GM10248 (cell line): Measurements from ENCODE around the gene OR2T27.

Source experiments
- CTCF ChIA-PET: fragments of 300-600 bp; sonication (Branson Sonifier 250); formaldehyde crosslinking; extraction: SDS; loops from one replicate; lab custom pipeline; 2021; ENCODE audit warnings: antibody characterized with exemption; lab: Yijun Ruan, JAX
- POLR2A ChIA-PET: fragments of 350-650 bp; sonication (Branson Sonifier 250); formaldehyde crosslinking; extraction: SDS; loops from one replicate; lab custom pipeline; 2020; ENCODE audit warnings: antibody characterized with exemption; lab: Yijun Ruan, JAX
- DNase-seq: peaks from one replicate; pipeline ENCODE4 v3.0.0; 2012; ENCODE audit errors: extremely low spot score
- TF ChIP-seq, protein P1 (sequence below): IDR thresholded peaks from 2 replicates; pipeline ENCODE4 v1.5.1; 2012; ENCODE audit warnings: mild to moderate bottlenecking, low read depth; ENCODE audit errors: extremely low read depth, missing control alignments, control extremely low read depth

OR2T27 gene

GRCh38 chr1:248631354-248632008 lies 23.8 kb downstream of the OR2T27 start:
- POLR2A ChIA-PET = no interaction called here
- CTCF ChIA-PET = interaction anchor here (1.4 kb wide), 1 partner anchor 15 kb away, joined by 3 read pairs; no protein-coding TSS in a partner anchor
- TF ChIP-seq, protein P1, sequence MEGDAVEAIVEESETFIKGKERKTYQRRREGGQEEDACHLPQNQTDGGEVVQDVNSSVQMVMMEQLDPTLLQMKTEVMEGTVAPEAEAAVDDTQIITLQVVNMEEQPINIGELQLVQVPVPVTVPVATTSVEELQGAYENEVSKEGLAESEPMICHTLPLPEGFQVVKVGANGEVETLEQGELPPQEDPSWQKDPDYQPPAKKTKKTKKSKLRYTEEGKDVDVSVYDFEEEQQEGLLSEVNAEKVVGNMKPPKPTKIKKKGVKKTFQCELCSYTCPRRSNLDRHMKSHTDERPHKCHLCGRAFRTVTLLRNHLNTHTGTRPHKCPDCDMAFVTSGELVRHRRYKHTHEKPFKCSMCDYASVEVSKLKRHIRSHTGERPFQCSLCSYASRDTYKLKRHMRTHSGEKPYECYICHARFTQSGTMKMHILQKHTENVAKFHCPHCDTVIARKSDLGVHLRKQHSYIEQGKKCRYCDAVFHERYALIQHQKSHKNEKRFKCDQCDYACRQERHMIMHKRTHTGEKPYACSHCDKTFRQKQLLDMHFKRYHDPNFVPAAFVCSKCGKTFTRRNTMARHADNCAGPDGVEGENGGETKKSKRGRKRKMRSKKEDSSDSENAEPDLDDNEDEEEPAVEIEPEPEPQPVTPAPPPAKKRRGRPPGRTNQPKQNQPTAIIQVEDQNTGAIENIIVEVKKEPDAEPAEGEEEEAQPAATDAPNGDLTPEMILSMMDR = no peak
- no peak for DNase-seq

GRCh38 chr1:248630551-248630950 lies 24.8 kb downstream of the OR2T27 start:
- DNase-seq = no peak
- ChIA-PET POLR2A (no interaction called here), CTCF (interaction anchor here (0.6 to 1.4 kb wide), 2 partner anchors 8 to 14 kb away, joined by 3 read pairs; no protein-coding TSS in a partner anchor)
- TF ChIP-seq, protein P1 = no peak

- ChIA-PET POLR2A (no interaction called here), CTCF (interaction anchor here (1.2 to 1.4 kb wide), 3 partner anchors 15 to 178 kb away, joined by 3 to 5 read pairs (median 5); no protein-coding TSS in a partner anchor)
- peak; percentile 63 for DNase-seq
Observed at GRCh38 chr1:248627971-248628844, 27.1 kb downstream of the OR2T27 start.

DNA sequence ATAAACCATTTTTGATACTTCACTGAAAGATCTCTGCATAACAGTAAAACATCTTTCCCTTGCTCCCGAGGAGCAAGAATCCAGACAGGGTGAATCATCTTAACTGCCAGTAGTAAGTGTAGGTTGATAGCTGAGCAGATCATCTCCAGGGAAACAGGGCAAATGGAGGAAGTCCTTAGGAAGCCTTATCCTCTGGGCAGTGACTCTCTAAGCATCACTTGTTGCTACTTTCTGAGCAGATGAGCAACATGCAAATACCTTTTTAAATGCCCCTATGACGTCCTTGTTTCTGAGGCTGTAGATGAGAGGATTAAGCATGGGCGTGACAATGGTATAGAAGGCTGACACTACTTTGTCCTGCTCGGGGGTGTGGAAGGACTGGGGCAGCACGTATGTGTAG lies 29.4 kb downstream of the OR2T27 start:
- DNase-seq = no peak
- POLR2A ChIA-PET = no interaction called here
- TF ChIP-seq, protein P1 = no peak
- CTCF ChIA-PET = interaction anchor here (1.1 to 15.4 kb wide), 3 partner anchors 13 to 183 kb away, joined by 3 to 242 read pairs (median 3); no protein-coding TSS in a partner anchor

More at GRCh38 chr1:248627971-248628844, 27.1 kb downstream of the OR2T27 start:
- TF ChIP-seq, protein P1 = no peak

DNA sequence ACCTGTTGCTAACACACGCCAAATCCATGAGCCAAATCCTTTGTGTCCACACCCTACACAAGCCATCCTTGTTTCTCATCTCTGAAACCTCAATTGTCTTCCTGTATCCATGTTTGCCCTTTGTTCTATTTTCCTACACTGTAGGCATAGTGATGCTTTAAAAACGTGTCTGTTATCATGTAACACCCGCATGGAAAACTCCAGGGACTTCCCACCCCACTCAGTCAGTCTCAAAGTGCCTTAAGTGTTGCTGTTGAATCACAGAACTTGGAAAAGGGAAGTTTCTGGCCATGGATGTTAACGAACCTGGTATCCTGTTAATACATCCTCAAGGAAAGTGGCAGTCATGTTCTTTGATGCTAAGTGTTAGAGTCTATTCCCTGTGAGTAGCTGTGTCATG lies 30.2 kb downstream of the OR2T27 start:
- TF ChIP-seq, protein P1 = no peak
- ChIA-PET POLR2A (no interaction called here), CTCF (interaction anchor here (1.1 to 15.4 kb wide), 2 partner anchors 12 to 184 kb away, joined by 3 to 242 read pairs; no protein-coding TSS in a partner anchor)
- no peak for DNase-seq

- DNase-seq = peak; percentile 66
- CTCF ChIA-PET = interaction anchor here (0.7 to 15.4 kb wide), 15 partner anchors 8 to 215 kb away, joined by 3 to 242 read pairs (median 4); partner anchors contain the start of gene ZNF672
- TF ChIP-seq, protein P1 = peak; percentile 58
- POLR2A ChIA-PET = no interaction called here
Observed at GRCh38 chr1:248622570-248623001, 32.7 kb downstream of the OR2T27 start.
